ENCODE results near the gene MSN.

- TF ChIP-seq CTCF (IDR thresholded peaks at IDR 0.05 in 4 of 5, conservative IDR thresholded peaks at IDR 0.05 in 1 of 5) (no peak), POLR2A (IDR thresholded peaks at IDR 0.05) (no peak)
These were observed 31.6 kb upstream of the MSN start for GRCh38 chrX:65635822-65636221.

Measured in gastrocnemius medialis (tissue), 4 donors.